ENCODE results near the gene LEKR1.
"Not testable (repeated sequence)": the region's sequence is repeated elsewhere in the genome, so short reads cannot be mapped to it uniquely, and the experiment has no call there.

LEKR1 gene

DNA sequence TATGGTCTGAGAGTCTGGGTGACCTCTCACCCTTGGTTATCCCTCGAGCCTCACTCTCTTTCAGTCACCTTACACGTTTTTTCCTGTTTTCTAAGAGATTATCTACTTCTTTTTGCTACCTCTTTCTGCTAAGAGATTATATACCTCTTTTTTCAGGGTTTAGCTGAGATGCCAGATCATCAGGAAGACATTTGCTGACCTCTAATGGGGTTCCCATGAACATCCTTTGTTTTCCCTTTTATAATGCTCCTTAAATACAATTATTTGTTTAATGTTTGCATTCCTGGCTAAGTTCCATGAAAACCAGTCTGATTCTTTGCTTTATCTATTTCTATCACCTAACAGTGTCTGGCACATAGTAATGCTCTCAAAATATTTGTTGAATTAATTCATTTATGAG, 39.6 kb downstream of the LEKR1 start:
- Histone ChIP-seq H3K4me1 (ENCODE audit: insufficient read depth, insufficient read length) (no peaks in the 10 kb centered on the region), H3K27me3 (ENCODE audit: insufficient read depth, insufficient read length) (no peaks in the 10 kb centered on the region), H3K9me3 (ENCODE audit: insufficient read depth, low read length) (no peaks in the 10 kb centered on the region), H3K4me3 (ENCODE audit: insufficient read length, low read depth) (no peak overlapping the region), H3K36me3 (ENCODE audit: insufficient read depth, insufficient read length, low read length) (no peaks in the 10 kb centered on the region), H3K9ac (ENCODE audit: insufficient read length, low read depth) (no peak overlapping the region)
- no peak for DNase-seq (ENCODE audit: low read depth, low spot score)
- TF ChIP-seq ZNF274 (IDR thresholded peaks at IDR 0.05; ENCODE audit: low read depth, low read length): no peak
- TF ChIP-seq YY1 (IDR thresholded peaks at IDR 0.05; ENCODE audit: insufficient read depth, insufficient read length): no peak
- no peak for TF ChIP-seq SUZ12 (IDR thresholded peaks at IDR 0.05; ENCODE audit: extremely low read depth, insufficient read depth, insufficient read length)

DNA sequence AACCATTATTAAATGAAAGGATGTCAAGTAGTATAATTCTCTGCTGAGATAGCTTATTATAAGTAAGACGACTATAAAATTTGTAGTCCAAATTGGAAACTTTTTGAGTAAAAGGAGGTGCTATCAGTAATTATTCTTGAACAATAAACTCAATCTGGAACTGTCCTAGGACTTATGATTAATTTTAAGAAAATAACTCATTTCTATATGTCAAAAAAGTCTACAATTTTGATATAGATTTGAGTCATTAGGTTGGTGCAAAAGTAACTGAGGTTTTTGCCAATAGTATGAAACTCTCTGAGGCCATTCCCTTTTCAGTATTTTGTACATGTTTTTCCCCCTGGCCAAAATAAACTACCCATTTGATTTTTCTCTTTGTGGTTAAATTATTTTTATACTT, 41.0 kb downstream of the LEKR1 start:
- Histone ChIP-seq H3K4me1 (ENCODE audit: insufficient read depth, insufficient read length) (no peaks in the 10 kb centered on the region), H3K9ac (ENCODE audit: insufficient read length, low read depth) (no peak overlapping the region), H3K36me3 (ENCODE audit: insufficient read depth, insufficient read length, low read length) (no peaks in the 10 kb centered on the region), H3K9me3 (ENCODE audit: insufficient read depth, low read length) (no peaks in the 10 kb centered on the region), H3K4me3 (ENCODE audit: insufficient read length, low read depth) (no peak overlapping the region), H3K27me3 (ENCODE audit: insufficient read depth, insufficient read length) (no peaks in the 10 kb centered on the region)
- DNase-seq (ENCODE audit: low read depth, low spot score): no peak
- TF ChIP-seq YY1 (IDR thresholded peaks at IDR 0.05; ENCODE audit: insufficient read depth, insufficient read length) (no peak), ZNF274 (IDR thresholded peaks at IDR 0.05; ENCODE audit: low read depth, low read length) (no peak), SUZ12 (IDR thresholded peaks at IDR 0.05; ENCODE audit: extremely low read depth, insufficient read depth, insufficient read length) (no peak)

DNA sequence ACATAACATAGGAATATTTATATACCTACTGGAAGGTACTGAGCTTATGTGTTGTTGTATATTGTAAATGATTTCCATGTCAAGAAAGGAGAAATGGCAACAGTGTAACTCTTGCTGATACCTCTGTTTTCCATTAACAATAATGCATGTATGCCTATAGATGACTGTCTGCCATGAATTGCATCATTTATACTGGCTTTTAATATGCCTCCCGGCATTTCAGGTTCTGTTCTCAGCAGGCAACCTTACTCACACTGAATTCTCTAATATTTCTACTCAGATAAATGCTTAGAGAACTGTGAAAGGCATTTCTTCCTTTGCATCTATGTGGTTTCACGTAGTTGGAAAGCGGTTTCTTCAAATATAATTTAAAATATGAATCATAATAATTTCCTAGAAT, 41.8 kb downstream of the LEKR1 start:
- no peak for DNase-seq (ENCODE audit: low read depth, low spot score)
- Histone ChIP-seq H3K27me3 (ENCODE audit: insufficient read depth, insufficient read length) (no peaks in the 10 kb centered on the region), H3K36me3 (ENCODE audit: insufficient read depth, insufficient read length, low read length) (no peaks in the 10 kb centered on the region), H3K4me3 (ENCODE audit: insufficient read length, low read depth) (no peak overlapping the region), H3K9ac (ENCODE audit: insufficient read length, low read depth) (no peak overlapping the region), H3K9me3 (ENCODE audit: insufficient read depth, low read length) (no peaks in the 10 kb centered on the region), H3K4me1 (ENCODE audit: insufficient read depth, insufficient read length) (no peaks in the 10 kb centered on the region)
- no peak for TF ChIP-seq YY1 (IDR thresholded peaks at IDR 0.05; ENCODE audit: insufficient read depth, insufficient read length)
- no peak for TF ChIP-seq SUZ12 (IDR thresholded peaks at IDR 0.05; ENCODE audit: extremely low read depth, insufficient read depth, insufficient read length)
- TF ChIP-seq ZNF274 (IDR thresholded peaks at IDR 0.05; ENCODE audit: low read depth, low read length): no peak

DNA sequence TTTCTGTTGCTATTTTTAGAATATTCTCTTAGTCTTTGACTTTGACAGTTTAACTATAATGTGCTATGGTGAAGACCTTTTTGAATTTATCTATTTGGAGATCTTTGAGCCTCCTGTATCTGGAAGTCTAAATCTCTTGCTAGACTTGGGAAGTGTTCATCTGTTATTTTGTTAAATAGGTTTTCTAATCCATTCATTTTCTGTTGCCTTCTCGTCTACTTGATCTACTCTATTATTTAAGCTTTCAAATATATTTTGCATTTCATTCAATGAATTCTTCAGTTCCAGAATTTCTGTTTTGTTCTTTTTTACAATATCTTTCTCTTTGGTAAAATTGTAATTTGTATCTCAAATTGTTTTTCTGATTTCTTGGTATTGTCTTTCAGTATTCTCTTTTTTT, 47.8 kb downstream of the LEKR1 start:
- H3K27me3 ChIP-seq (ENCODE audit: insufficient read depth, insufficient read length): no peaks in the 10 kb centered on the region
- no peaks in the 10 kb centered on the region for H3K4me1 ChIP-seq (ENCODE audit: insufficient read depth, insufficient read length)
- H3K4me3 ChIP-seq (ENCODE audit: insufficient read length, low read depth): no peak overlapping the region
- TF ChIP-seq YY1 (IDR thresholded peaks at IDR 0.05; ENCODE audit: insufficient read depth, insufficient read length) (no peak), SUZ12 (IDR thresholded peaks at IDR 0.05; ENCODE audit: extremely low read depth, insufficient read depth, insufficient read length) (no peak), ZNF274 (IDR thresholded peaks at IDR 0.05; ENCODE audit: low read depth, low read length) (no peak)
- H3K9me3 ChIP-seq (ENCODE audit: insufficient read depth, low read length): peaks cover 5% of the 10 kb centered on the region
- no peaks in the 10 kb centered on the region for H3K36me3 ChIP-seq (ENCODE audit: insufficient read depth, insufficient read length, low read length)
- H3K9ac ChIP-seq (ENCODE audit: insufficient read length, low read depth): no peak overlapping the region
- DNase-seq (ENCODE audit: low read depth, low spot score): no peak

DNA sequence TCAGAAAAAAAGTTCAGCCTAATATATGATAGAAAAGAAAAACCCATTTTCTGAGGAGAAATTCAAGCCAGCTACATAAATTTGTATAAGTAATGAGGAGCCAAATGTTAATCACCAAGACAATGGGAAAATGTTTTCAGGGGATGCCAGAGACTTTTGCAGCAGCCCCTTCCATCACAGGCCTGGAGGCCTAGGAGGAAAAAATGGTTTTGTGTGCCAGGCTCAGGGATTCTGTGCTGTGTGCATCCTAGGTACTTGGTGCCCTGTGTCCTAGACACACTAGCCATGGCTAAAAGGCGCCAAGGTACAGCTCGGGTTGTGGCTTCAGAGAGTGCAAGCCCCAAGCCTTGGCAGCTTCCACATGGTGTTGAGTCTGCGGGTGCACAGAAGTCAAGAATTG, 53.3 kb downstream of the LEKR1 start:
- H3K4me1 ChIP-seq (ENCODE audit: insufficient read depth, insufficient read length); H3K36me3 ChIP-seq (ENCODE audit: insufficient read depth, insufficient read length, low read length); H3K4me3 ChIP-seq (ENCODE audit: insufficient read length, low read depth); H3K9ac ChIP-seq (ENCODE audit: insufficient read length, low read depth); DNase-seq (ENCODE audit: low read depth, low spot score); H3K27me3 ChIP-seq (ENCODE audit: insufficient read depth, insufficient read length): not testable (repeated sequence)
- H3K9me3 ChIP-seq (ENCODE audit: insufficient read depth, low read length): peaks cover 18% of the 10 kb centered on the region

DNA sequence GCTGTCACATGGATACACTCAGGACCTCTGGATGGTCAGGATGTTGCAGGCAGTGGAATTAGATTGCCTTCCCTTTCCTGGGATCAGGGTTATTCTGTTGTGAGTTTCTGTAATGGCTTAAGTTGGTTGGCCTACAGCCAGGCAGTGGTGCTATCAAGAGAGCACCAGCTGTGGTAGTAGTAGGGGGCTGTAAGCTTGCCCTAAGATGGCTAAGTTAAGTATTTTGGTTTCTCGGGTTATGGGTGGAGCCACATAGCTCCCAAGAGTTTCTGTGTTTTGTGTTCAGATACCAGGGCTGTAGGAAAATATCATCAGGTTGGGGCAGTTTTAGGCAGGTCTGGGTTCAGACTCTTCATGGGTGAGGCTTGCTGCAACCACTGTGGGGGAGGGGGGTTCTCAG, 59.6 kb downstream of the LEKR1 start:
- peaks cover 20% of the 10 kb centered on the region; the same call in 1 of the 2 replicates for H3K9me3 ChIP-seq (ENCODE audit: insufficient read depth, low read length)
- no peaks in the 10 kb centered on the region for H3K4me1 ChIP-seq (ENCODE audit: insufficient read depth, insufficient read length)
- H3K27me3 ChIP-seq (ENCODE audit: insufficient read depth, insufficient read length): no peaks in the 10 kb centered on the region
- no peak for DNase-seq (ENCODE audit: low read depth, low spot score)
- TF ChIP-seq YY1 (IDR thresholded peaks at IDR 0.05; ENCODE audit: insufficient read depth, insufficient read length) (no peak), SUZ12 (IDR thresholded peaks at IDR 0.05; ENCODE audit: extremely low read depth, insufficient read depth, insufficient read length) (no peak), ZNF274 (IDR thresholded peaks at IDR 0.05; ENCODE audit: low read depth, low read length) (no peak)
- no peaks in the 10 kb centered on the region for H3K36me3 ChIP-seq (ENCODE audit: insufficient read depth, insufficient read length, low read length)
- H3K9ac ChIP-seq (ENCODE audit: insufficient read length, low read depth): no peak overlapping the region
- H3K4me3 ChIP-seq (ENCODE audit: insufficient read length, low read depth): no peak overlapping the region

DNA sequence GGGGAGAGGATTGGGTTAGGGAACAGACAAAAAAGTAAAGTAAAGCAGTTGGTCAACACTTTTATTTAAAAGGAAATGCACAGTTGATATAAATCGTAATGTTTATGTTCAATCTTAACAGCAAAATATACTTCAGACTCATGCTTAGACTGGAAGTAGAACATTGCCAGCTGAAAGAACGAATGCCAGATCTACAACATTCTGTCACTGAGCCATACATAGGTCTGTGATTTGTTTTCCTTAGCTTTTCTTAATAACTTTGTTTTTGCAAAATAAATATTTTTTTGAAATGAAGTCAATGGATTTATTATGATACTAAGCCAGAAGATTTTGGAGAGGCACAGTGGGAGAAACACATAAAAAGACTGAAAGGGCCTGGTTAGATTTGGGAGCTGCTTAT, 62.0 kb downstream of the LEKR1 start:
- Histone ChIP-seq H3K4me3 (ENCODE audit: insufficient read length, low read depth) (no peak overlapping the region), H3K36me3 (ENCODE audit: insufficient read depth, insufficient read length, low read length) (no peaks in the 10 kb centered on the region), H3K4me1 (ENCODE audit: insufficient read depth, insufficient read length) (no peaks in the 10 kb centered on the region), H3K27me3 (ENCODE audit: insufficient read depth, insufficient read length) (no peaks in the 10 kb centered on the region), H3K9me3 (ENCODE audit: insufficient read depth, low read length) (peaks cover 20% of the 10 kb centered on the region; the same call in 1 of the 2 replicates), H3K9ac (ENCODE audit: insufficient read length, low read depth) (no peak overlapping the region)
- no peak for TF ChIP-seq ZNF274 (IDR thresholded peaks at IDR 0.05; ENCODE audit: low read depth, low read length)
- no peak for TF ChIP-seq YY1 (IDR thresholded peaks at IDR 0.05; ENCODE audit: insufficient read depth, insufficient read length)
- no peak for DNase-seq (ENCODE audit: low read depth, low spot score)

DNA sequence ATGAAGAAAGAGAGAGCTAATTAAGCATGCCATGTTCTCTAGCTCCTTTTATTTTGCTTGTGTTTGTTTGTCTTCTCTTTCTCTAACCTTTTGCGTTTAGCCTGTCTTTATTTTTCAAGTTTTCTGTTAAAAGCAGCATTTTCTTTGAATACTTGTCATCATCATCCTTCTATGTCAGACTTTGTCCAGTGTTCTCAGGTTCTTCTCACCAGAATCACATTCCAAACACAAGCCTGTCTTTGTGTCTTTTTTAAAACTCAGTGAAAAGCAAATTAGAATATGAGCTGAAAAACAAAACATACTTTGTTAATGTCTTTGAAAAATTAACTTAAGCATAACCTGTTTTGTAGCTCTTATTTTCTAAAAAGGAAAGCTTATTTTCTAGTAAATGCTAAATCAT, 62.4 kb downstream of the LEKR1 start:
- Histone ChIP-seq H3K4me3 (ENCODE audit: insufficient read length, low read depth) (no peak overlapping the region), H3K9ac (ENCODE audit: insufficient read length, low read depth) (no peak overlapping the region), H3K27me3 (ENCODE audit: insufficient read depth, insufficient read length) (no peaks in the 10 kb centered on the region), H3K9me3 (ENCODE audit: insufficient read depth, low read length) (peaks cover 20% of the 10 kb centered on the region; the same call in 1 of the 2 replicates), H3K36me3 (ENCODE audit: insufficient read depth, insufficient read length, low read length) (no peaks in the 10 kb centered on the region), H3K4me1 (ENCODE audit: insufficient read depth, insufficient read length) (no peaks in the 10 kb centered on the region)
- TF ChIP-seq ZNF274 (IDR thresholded peaks at IDR 0.05; ENCODE audit: low read depth, low read length): no peak
- no peak for TF ChIP-seq SUZ12 (IDR thresholded peaks at IDR 0.05; ENCODE audit: extremely low read depth, insufficient read depth, insufficient read length)
- TF ChIP-seq YY1 (IDR thresholded peaks at IDR 0.05; ENCODE audit: insufficient read depth, insufficient read length): no peak
- DNase-seq (ENCODE audit: low read depth, low spot score): no peak
